AG09309 (cell line): ENCODE results near the gene MAP3K14.

Experiments used
- DNase-seq: peaks from one replicate; pipeline ENCODE4 v3.0.0-alpha.2; 2010; ENCODE audit warnings: low read depth
- H3K4me3 ChIP-seq: 2 replicates; pipeline ENCODE4 v1.5.1; 2011; ENCODE audit warnings: mild to moderate bottlenecking, low read depth, low read length, moderate library complexity; ENCODE audit not compliant: control insufficient read depth
- TF ChIP-seq, protein P1 (sequence below): IDR thresholded peaks from 2 replicates; pipeline ENCODE4 v1.5.1; 2011; ENCODE audit warnings: mild to moderate bottlenecking, low read depth, low read length, inconsistent platforms; ENCODE audit not compliant: insufficient read depth, control insufficient read depth; ENCODE audit errors: missing control alignments

MAP3K14 gene

DNA sequence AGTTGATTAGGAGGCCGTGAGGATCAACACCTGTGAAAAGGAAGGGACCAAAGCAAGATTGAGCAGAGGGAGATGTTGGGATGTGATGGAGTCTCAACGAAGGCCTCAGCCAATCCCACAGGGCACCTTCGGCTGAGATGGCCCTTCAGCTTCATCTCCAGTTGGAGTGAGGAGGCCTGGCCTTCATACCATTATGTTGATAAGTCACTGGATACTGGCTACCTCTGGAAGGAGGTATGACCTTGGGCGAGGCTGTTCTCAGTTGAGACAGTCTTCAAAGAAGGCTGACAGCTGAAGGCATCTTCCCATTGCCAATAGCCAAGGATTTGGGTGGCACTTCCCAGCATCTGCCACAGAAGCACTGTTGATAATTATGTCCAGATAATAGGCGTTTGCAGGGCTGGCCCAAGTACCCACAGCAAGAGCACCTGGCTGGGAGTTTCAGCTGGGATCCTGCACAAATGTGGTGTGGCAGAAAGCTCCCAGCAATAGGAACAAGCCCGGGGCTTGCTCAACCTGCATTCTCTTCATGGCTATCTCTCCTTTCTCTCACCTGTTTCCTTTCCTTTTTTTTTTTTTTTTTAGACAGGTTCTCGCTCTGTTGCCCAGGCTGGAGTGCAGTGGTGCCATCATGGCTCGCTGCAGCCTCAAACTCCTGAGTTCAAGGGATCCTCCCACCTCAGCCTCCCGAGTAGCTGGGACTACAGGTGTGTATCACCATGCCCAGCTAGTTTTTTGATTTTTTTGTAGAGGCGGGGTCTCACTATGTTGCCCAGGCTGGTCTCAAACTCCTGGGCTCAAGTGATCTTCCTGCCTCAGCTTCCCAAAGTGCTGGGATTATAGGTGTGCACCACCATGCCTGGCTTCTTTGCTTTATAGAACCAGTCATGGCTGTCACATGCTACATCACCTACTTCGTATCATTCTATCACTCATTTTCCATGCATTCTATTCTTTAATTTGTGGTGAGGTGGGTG is 18.2 kb upstream of the MAP3K14 start:
- TF ChIP-seq, protein P1, sequence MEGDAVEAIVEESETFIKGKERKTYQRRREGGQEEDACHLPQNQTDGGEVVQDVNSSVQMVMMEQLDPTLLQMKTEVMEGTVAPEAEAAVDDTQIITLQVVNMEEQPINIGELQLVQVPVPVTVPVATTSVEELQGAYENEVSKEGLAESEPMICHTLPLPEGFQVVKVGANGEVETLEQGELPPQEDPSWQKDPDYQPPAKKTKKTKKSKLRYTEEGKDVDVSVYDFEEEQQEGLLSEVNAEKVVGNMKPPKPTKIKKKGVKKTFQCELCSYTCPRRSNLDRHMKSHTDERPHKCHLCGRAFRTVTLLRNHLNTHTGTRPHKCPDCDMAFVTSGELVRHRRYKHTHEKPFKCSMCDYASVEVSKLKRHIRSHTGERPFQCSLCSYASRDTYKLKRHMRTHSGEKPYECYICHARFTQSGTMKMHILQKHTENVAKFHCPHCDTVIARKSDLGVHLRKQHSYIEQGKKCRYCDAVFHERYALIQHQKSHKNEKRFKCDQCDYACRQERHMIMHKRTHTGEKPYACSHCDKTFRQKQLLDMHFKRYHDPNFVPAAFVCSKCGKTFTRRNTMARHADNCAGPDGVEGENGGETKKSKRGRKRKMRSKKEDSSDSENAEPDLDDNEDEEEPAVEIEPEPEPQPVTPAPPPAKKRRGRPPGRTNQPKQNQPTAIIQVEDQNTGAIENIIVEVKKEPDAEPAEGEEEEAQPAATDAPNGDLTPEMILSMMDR: no peak
- no peak overlapping the region for H3K4me3 ChIP-seq
- DNase-seq: no peak

DNA sequence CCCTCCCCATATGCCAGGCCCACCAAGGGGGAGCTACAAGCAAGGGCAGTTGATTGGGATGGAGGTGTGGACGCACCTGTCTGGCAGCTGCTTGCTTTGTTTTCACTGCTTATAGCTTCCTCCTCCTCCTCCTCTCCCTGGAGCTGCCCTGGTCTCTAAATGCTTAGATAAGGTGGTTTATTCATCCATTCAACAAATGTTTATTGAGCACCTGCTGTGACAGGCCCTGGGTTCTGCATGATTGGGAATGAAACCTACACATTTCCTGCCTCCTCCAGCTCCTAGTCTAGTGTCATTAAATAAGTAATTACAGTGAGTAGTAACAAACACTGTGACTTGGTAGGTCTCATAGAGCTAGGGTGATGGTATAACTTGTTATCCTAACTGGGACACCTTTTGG is 17.4 kb upstream of the MAP3K14 start:
- DNase-seq: no peak
- H3K4me3 ChIP-seq: no peak overlapping the region
- TF ChIP-seq, protein P1: no peak

DNA sequence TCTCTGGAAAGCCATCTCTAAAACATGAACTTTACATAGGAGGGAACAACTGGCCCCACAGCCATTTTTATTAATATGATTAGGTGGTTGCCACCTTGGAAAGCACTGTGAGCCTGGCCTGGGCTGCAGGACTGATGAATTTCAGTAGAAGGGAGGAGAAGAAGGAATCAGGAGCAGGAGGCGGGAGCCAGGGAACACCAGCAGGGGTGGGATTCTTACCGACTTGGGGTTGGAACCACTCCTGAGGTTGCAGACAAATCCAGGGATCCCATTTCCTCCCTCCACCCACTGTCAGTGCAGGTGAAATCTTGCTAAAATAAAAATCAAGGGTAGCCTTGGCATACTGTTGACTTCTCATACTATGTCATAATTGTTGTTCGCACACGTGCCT is 16.9 kb upstream of the MAP3K14 start:
- no peak for DNase-seq
- no peak overlapping the region for H3K4me3 ChIP-seq
- TF ChIP-seq, protein P1: no peak

DNA sequence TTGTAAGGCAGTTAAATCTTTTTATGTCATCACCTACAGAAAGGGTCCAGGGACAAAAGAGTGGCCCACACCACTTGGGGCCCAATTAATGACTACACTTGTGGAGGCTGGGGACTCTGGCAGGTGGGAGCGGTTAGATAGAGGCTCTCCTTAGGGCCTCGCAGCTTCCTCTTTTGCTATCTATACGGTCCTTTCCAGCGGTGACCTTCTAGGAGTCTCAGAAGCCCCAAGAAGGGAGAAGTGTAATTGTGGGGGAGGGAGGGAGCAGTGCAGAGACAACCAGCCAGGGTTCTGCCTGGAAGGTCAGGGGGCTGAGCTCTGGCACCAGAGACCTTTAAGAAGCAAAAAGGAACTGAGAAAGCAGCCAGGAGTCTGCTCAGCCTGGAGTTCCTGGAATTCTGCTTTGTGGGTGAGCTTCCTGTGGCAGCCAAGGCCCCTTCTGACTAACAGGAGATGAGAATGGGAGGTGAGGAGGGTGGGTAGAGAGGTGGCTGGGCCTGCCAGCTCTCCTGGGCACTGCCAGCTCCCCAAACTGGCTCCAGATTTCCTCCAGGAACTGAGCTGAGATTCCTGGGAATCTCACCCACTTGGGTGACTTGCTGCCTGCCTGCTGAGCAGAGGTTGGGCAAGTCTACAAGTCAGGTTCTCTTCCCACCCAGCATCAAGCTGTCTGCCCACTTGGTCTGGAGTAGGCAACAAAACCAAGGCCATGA is 16.3 kb upstream of the MAP3K14 start:
- TF ChIP-seq, protein P1: no peak
- H3K4me3 ChIP-seq: no peak overlapping the region
- DNase-seq: no peak

DNA sequence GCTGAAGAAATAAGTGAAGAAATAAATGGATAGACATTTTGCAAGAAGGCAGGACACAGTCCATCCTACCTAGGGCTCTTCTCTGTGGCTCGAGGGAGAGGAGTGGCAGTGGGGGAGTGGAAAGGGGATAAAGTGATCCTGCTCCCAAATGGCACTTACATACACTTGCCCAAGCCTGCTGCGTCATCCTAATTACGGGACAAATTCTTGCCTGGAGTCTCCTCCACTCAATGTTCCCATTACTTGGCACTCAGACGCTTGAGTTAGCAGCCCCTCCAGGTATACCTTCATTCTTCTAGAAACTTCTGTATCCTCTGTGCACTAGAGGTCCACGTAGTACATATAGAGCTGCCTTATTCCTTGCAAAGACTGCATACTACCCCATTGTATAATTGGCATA is 15.7 kb upstream of the MAP3K14 start:
- DNase-seq: no peak

DNA sequence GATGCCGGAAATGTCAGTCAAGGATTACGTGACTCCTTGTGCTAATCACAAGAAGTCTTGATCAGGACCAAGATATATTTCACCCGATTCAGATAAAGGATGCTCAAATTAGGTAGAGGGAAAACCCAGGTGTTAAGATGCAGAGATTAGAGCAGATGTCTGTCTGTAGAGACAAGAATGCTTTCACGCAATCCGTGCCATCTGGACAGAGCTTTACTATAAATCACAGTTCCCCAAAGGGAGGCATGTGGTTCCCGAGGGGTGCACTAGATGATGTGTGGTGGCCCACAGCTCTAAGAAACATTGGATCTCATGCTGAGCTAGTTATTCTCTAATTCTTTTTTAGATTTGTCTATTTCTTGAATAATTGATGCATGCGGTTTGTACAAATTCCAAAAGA is 9.8 kb upstream of the MAP3K14 start:
- H3K4me3 ChIP-seq: no peak overlapping the region
- TF ChIP-seq, protein P1: no peak
- no peak for DNase-seq

More for the DNA sequence above, 15.7 kb upstream of the MAP3K14 start:
- TF ChIP-seq, protein P1: no peak
- no peak overlapping the region for H3K4me3 ChIP-seq
